GM12874 (cell line): ENCODE data around the gene SLC6A1.

Experiments
- CTCF ChIP-seq: IDR thresholded peaks from 2 replicates; pipeline ENCODE4 v1.5.1; 2011; ENCODE audit warnings: low read depth, mild to moderate bottlenecking, control low read depth, low read length, moderate library complexity; ENCODE audit not compliant: insufficient read depth

Gene SLC6A1

GRCh38 chr3:11084677-11085076 is 92.1 kb downstream of the SLC6A1 start:
- no peak for TF ChIP-seq CTCF

GRCh38 chr3:11085093-11085840 is 92.7 kb downstream of the SLC6A1 start:
- TF ChIP-seq CTCF: no peak

- no peak for TF ChIP-seq CTCF
Measured at GRCh38 chr3:11086856-11087255, 94.3 kb downstream of the SLC6A1 start.

DNA sequence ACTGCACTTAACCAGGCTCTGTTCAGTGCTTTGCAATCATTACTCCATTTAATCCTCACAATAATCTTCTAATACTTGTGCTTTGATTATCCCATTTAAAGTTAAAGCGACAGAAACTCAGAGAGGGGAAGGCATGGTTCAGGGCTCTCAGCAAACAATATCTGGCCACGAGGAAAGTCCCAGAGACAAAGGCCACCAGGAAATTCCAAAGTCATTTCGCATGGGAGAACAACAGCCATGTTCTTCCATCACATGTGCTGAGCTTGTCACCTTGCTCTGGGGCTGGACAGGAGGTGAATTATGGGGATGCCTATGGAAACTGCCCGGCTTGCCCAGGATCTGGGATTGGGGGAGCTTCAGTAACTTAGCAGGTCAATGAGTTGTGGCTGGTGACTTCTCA is 95.5 kb downstream of the SLC6A1 start:
- TF ChIP-seq CTCF: no peak

DNA sequence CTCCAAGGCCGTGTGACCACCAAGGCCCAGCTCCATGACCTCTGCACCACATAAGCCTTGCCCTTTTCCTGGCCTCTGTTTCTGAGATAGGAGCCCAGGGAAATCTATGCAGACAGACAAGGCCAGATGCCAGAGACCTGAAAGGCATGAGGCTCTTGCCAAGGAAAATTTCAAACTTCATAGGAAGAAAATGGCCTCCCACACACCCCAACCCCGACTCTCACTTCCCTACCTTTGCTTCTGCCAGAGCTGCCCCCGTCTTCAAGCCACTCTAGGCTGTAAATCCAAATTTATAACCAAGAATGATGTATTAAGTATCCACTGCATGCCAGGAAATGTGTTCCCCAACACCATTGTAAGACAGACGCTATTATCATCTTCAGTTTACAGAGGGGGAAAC is 96.3 kb downstream of the SLC6A1 start:
- no peak for TF ChIP-seq CTCF
